GM15510 (cell line): ENCODE results near the gene STIM1.

ENCODE experiments used
- POLR2A ChIP-seq: IDR thresholded peaks from 3 replicates; pipeline ENCODE4 v1.6.1; 2011; ENCODE audit warnings: borderline replicate concordance; ENCODE audit not compliant: insufficient read length; ENCODE audit errors: extremely low read depth

Gene STIM1

DNA sequence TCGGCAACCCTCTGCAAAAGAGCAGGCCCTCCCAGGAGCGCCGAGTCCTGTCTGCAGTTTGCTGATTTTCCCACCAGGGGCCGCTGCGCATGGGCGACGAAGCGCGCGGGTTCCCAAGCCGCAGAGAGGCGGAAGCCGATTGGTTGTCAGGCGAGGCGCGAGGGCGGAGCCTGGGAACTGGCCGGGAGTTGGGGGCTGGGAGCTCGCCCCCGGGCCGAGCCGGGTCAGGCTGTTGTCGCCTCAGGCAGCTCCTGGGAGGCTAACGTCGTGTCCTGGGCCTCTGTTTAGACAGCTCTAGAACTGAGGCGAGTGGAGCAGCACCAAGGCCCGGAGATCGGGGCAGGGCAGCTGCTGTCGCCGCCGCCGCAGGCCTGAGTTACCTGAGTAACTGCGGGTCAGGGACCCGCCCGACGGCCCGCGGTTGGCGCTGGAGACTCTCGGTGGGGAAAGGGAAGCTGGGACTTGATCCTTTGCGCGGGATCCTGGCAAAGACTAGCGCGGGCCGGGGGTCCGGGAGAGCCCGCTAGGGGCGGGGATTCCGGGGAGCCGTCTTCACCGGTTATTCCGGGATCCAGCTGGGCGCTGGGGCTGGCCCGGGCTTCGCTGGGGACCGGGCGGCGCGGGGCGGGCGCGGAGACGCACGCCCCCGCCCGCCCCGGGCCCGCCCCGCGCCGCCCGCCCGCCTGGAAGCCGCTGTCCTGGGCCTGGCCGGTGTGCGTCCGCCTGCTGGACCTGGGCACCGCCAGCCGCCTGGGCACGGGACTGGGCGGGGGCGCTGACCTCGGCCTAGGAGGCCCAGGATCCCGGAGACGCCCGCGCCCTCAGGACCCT lies at the start of gene STIM1:
Gene STIM1, plus strand, starts transcription at position 688 of the 831 bp plus-strand sequence. CDS start 607 bp downstream, outside the sequence.
- TF ChIP-seq POLR2A: peak; percentile 52

- no peak for TF ChIP-seq POLR2A
These were observed 47.3 kb upstream of the STIM1 start, which contains the start of gene PGAP2 for GRCh38 chr11:3807909-3808860. PGAP2 (plus strand) TSS chr11:3808560; CDS start chr11:3811260, 2,700 bp downstream.

DNA sequence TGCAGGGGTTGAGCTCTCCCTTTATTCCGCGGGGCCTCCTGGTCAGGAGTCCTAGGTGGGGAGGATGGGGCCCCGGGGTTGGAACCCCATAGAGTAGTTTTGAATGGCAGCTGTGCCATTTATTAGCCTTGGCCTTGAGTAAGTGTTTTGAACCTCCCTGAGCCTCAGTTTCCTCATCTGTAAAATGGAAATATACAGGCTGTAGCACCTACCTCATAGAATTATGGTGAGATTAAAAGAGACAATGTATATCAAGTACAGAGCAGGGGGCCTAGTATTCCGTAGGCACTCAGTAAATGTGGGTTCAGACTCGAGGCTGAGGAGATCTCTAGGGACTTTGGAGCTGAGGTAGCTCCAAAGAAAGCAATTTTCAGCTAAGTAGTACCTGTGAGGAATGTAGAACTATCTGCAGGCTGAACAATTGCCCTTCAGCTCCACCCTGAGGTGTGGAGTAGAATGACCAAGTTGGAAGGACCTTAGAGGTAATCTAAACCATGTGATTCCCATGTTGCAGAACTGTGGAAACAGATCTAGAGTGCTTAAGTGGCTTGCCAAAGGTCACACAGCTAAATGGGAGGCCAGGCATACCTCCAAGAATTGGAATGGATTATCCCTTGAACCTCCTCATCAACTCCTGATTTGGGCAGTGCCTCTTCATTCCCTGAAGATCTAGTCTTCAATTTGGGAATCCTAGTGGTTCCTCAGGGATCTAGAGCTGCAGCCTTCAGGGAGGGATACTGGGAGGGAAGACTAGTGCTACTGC lies 46.4 kb upstream of the STIM1 start:
- no peak for TF ChIP-seq POLR2A

- no peak for TF ChIP-seq POLR2A
These were observed 45.9 kb upstream of the STIM1 start for GRCh38 chr11:3809624-3809928.

- no peak for TF ChIP-seq POLR2A
These were observed 45.0 kb upstream of the STIM1 start for GRCh38 chr11:3810446-3810845.

- no peak for TF ChIP-seq POLR2A
These were observed 44.5 kb upstream of the STIM1 start for GRCh38 chr11:3810951-3811350.

GRCh38 chr11:3815845-3816244 lies 39.6 kb upstream of the STIM1 start:
- TF ChIP-seq POLR2A: no peak

DNA sequence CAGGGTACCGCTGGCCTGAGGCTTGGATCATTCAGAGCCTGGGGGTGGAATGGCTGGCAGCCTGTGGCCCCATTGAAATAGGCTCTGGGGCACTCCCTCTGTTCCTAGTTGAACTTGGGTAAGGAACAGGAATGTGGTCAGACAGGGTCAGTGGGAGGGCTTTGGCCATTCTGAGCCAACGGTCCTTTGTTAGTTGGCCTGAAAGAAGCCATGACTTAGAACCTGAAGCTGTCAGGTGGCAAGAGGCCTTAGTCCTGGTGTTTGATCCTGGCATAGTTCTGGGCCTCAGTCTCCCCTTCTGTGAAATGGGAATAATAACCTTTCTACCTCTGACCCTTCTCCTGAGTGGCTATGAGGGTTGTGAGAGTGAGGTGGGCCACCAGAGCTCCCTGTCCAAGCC lies 38.8 kb upstream of the STIM1 start:
- no peak for TF ChIP-seq POLR2A

DNA sequence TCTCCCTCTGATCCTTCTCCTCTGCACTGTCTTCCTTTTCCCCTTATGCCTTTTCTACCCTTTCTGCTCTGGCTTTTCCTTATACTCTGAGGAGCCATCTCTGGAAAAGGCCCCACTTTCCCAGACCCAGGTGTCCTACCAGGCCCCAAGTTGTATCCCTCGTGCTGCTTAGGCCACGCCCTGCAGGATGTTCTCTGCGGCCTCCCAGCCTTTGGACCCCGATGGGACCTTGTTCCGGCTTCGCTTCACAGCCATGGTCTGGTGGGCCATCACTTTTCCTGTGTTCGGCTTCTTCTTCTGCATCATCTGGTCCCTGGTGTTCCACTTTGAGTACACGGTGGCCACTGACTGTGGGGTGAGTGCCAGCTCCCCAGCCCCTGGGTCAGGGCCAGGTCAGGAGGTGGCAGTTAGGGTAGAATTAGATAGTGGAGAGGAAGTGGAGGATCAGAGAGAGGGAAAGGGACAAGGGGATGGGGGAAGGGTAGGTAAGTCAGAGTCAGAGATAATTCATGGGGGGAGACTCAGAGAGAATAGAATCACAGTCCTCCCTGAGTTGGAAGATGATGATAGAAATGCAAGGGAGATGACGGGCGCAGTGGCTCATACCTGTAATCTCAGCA lies 38.2 kb upstream of the STIM1 start:
- no peak for TF ChIP-seq POLR2A

DNA sequence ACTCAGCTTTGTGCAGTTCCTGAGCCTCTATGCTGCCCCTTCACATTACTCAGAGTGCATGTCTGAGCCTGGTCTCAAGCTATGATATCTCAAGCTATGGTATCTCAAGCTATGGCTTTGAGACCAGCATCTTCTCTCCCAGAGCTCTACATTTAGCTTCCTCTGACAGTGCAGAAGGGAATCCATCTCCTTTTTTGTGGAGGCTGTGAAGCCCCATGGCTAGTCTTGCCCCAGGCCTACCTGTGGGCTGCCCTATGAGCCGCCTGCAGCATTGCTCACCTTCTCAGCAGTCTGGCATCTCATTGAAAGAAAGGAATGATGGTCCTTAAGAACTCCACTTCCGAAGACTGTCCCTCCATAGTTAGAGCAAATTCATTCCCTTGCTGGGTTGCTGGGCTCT lies 34.5 kb upstream of the STIM1 start:
- no peak for TF ChIP-seq POLR2A

DNA sequence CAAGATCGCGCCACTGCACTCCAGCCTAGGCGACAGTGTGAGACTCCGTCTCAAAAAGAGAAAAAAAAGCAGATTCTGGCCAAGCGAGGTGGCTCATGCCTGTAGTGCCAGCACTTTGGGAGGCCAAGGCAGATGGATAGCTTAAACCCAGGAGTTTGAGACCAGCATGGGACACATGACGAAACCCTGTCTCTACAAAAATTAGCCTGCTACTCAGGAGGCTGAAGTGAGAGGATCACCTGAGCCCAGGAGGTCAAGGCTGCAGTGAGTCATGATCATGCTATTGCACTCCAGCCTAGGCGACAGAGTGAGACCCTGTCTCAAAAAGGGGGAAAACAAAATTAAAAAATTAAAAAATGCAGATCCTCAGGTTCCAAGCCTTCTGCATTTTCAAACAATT lies 33.2 kb upstream of the STIM1 start:
- TF ChIP-seq POLR2A: no peak

GRCh38 chr11:3823303-3823702 lies 32.2 kb upstream of the STIM1 start:
- TF ChIP-seq POLR2A: no peak

DNA sequence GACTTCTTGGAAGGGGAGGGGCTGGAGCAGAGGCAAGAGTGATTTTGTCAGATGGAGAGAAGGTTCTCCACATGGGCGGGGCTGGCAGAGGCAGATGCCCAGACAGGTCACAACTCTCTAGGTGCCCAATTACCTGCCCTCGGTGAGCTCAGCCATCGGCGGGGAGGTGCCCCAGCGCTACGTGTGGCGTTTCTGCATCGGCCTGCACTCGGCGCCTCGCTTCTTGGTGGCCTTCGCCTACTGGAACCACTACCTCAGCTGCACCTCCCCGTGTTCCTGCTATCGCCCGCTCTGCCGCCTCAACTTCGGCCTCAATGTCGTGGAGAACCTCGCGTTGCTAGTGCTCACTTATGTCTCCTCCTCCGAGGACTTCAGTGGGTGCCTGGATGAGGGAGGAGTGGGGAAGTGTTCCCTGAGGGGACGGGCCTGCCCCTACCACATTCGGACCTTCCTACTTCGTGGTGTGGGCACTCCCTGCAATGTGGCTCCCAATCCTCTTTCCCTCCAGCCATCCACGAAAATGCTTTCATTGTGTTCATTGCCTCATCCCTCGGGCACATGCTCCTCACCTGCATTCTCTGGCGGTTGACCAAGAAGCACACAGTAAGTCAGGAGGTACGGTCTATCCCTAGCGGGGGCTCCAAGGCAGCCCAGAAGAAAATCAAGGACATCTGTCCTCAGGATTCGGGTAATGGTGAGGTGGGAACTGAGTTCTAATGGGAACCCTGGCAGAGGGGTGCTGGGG lies 31.5 kb upstream of the STIM1 start:
- TF ChIP-seq POLR2A: no peak
